Stimulated activated CD4-positive, alpha-beta T cell treated with anti-CD3 and anti-CD28 coated beads, Interleukin-15, amount 100 ng/mL, for 48 hours (primary cell): Measurements from ENCODE around the gene ALPK1.
"Not testable (repeated sequence)": the region's sequence is repeated elsewhere in the genome, so short reads cannot be mapped to it uniquely, and the experiment has no call there.

Experiments
- DNase-seq, 2 donors: peaks; one replicate each; pipeline ENCODE4 v3.0.0-alpha.2; 2020; ENCODE audit warnings: low read depth in 2 of 2

Gene ALPK1

DNA sequence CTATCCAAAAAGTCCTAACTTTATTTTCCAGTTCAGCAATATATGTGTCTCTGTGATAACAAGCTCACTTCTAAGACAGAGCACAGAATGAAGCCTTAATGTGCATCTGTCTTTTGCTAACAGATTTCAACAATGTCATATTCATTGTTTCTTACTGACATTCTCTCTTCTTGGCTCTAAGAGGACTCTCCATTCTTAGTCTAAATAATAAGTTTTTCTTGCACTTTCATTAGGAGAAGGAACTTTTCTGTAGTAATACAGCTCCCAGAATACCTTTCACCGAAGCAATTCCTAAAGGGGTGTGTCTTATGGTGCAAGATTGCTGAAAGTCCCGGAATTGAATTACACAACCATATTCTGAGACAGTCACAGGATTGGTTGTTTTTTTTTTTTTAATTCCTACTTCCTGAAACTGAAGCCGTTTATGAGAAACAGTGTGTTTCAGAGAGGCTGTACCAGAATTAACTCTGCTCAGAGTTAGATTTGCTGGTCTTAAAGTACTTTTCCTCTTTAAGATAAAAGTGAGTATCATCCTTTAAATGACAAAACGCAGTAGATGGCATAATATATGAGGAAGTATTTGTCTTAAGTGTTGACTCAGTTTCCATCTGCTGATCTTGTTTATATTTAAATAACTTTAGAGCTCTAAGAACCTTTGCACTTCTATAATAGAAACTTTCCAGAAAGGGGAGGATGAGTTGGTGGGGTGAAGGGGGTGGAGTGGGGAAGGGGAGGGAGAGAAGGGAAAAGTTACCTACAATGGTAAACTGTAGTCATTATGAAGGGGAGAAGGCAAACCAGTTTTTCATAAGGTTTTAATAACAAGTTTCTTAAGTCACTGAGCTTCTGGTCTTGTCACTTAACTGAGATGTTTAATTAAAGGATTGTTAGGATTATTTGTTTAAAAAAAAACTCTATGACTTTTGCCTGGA lies at the start of gene ALPK1:
TSS of gene ALPK1 (plus strand) at position 421 of the 932 bp plus-strand sequence.
- DNase-seq: no peak

- no peak for DNase-seq
Measured at GRCh38 chr4:112251019-112251643, 46.0 kb upstream of the ALPK1 start.

- no peak for DNase-seq
Measured at GRCh38 chr4:112252234-112252633, 44.9 kb upstream of the ALPK1 start.

DNA sequence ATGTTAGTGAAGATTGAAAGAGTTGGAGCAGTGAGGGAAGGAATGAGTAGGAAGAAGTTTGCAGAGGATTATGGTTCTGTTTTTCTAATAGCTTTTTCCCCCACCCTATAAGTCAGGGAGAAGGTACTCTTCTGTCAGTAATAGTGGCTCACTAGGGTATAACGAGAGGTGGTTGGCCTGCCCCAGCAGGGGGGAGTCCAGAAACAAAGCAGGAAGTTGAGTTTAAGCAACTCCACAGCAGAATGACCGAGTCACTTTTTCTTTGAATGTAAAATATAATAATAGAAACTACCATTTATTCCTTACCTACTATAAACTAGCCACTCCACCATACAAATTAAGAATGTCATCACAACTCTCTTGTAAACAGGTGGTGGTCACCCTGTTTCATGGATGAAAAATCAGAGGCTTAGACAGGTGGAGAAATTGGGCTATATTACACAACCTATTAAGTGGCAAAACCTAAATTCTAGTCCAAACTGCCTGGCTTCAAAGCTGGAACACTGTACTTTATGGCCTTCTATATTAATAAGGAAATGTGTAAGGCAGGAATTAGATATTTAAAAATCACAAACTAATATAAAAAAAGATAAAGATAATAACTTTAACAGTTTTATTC lies 43.7 kb upstream of the ALPK1 start:
- no peak for DNase-seq

DNA sequence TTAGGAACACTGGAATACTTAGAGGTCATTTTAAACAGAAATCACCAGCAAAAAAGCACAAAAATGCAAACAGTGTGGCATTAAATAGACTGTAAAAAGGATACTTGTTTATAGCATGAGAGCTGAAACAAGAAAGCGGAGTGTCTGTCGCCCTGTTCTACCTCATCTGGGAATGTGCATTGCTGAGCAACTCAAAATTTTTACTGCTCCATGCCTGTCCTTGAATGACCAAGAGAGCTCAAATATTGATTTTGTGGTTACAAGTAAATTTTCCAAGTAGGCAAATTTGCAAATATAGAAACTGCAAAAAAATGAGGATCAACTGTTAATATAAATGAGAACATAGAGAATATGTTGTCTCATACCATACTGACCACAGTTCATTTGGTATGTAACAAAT lies 40.1 kb upstream of the ALPK1 start:
- DNase-seq: no peak

GRCh38 chr4:112266823-112267222 lies 30.3 kb upstream of the ALPK1 start:
- no peak for DNase-seq

- DNase-seq: no peak
Measured at GRCh38 chr4:112270051-112270450, 27.1 kb upstream of the ALPK1 start.

- no peak for DNase-seq
Measured at GRCh38 chr4:112270640-112271421, 26.3 kb upstream of the ALPK1 start.

DNA sequence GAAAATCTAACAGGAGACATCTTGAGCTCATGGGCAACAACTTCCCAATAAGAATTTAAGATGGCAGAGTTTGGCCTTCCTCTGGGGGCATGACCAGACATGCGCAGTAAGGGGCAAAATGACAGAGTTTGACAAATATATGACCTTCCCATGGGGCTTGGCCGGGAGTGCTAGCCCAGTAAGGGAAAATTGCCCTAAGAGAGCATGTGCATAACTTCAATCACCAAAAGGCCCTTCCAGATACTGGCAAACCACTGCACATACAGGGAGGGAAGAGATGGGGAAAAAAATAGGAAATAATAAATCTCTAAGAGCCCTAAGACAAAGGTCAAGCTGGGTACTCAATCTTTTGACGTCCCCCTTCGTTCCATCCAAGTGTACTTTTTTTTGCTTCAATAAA lies 24.9 kb upstream of the ALPK1 start:
- DNase-seq: no peak

GRCh38 chr4:112274959-112275358 lies 22.2 kb upstream of the ALPK1 start:
- no peak for DNase-seq

DNA sequence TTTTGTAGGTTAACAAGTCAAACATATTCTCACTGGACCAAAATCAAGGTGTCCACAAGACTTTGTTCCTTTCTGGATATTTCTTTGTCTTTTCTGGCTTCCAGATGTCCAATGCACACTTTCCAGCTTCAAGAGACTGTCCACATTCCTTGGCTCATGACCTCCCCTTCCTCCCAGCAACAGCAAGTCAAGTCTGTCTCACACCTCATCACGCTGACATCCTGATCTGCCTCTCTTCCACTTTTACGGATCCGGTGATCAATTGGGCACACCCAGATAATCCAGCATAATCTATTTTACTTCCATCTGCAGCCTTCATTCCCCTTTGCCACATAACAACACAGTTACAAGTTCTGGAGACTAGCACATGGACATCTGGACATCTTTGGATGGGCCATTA lies 21.1 kb upstream of the ALPK1 start:
- no peak for DNase-seq

DNA sequence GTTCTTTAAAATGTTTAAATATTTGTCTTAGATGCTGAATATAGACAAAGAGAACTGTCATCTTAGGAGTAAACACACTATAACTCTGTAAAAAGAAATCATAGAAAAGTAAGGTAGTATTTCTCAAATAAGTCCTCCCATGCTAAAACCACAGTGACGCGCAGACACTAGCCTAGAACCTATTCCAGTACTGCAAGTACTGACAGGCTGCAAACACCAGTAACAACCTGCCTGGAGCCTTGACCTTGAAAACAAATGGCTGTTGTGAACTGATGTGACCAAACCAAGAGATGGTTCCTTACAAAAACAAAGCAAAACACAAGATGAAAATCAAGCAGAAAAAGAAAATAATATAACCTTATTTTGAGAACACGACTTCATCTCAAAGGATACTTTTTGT lies 19.9 kb upstream of the ALPK1 start:
- no peak for DNase-seq

DNA sequence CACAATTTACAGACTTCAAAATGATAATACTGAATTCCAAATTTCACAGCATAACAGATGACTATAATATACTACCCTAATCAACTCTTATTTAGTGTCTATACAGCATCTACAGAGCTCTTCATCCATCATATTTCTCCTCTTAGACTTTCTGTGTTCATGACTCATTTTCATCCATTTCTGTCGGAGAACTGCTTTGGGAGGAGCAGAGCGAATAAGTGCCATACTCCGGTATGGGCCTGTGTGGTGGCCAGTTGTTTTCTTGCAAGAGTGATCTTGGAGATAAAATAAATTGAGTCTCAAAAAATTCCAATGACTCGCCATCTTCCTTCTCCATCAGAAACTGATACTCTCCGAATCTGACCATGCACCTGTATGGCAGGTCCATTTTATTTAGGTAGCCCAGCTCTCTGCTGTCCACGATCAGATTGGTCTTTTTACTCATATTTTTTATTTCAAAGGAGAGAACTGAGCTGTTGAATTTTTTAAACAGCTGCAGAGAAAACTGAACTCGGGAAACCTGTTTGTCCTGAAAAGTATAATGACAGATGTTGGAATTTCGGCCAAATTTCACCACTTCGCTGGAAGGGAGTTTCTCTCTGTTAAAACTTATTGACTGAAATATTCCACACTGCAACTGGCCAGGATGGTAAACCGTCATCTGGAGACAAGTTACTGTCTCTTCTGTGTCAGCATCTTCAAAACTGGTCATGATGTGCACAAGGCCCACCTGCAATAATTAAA lies 19.3 kb upstream of the ALPK1 start:
- no peak for DNase-seq

- DNase-seq: no peak
Measured at GRCh38 chr4:112279025-112279881, 17.9 kb upstream of the ALPK1 start.

GRCh38 chr4:112279882-112280315 lies 17.3 kb upstream of the ALPK1 start:
- DNase-seq: no peak

DNA sequence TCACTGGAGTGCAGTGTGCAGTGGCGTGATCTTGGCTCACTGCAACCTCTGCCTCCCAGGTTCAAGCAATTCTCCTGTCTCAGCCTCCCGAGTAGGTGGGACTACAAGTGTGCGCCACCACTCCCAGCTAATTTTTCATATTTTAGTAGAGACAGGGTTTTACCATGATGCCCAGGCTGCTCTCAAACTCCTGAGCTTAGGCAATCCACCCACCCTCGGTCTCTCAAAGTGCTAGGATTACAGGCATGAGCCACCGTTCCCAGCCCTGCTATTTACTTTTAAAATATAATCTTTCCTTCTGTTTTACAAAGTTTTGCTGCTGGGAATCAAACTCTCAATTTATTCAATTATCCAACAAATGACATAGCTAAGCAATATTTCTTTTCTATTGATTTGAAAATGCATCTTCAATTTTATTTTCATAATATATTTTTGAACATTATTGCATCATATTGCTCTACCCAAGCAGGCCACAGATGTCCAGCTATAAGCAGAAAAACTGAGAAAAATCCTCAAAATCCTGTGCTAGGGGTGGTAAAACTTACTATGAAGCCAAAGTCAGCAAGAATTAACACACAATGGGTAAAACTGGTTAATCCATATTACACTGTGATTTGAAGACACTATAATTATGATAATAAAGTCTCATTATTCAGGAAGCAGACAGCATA lies 16.6 kb upstream of the ALPK1 start:
- no peak for DNase-seq

DNA sequence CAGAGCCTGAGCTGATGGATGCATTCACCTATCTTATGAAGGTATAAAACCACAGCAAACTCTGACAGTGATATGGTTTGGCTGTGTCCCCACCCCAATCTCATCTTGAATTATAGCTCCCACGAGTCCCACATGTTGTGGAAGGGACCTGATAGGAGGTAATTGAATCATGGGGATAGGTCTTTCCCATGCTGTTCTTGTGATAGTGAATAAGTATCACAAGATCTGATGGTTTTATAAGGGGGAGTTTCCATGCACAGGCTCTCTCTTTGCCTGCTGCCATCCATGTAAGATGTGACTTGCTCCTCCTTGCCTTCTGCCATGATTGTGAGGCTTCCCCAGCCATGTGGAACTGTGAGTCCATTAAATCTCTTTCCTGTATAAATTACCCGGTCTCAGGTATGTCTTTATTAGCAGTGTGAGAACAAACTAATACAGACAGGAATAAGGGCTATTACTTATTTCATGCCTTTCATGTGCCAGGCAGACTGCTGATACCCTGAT lies 15.2 kb upstream of the ALPK1 start:
- DNase-seq: not testable (repeated sequence)

- no peak for DNase-seq
Measured at GRCh38 chr4:112282860-112283667, 14.1 kb upstream of the ALPK1 start.

- no peak for DNase-seq
Measured at GRCh38 chr4:112284166-112284565, 13.0 kb upstream of the ALPK1 start.
